ENCODE measurements around the gene IGF2R. TPM values are rescaled to one million over a fixed set of nuclear protein-coding genes. Genes with fewer than 3 reads are reported as not detected.

The IGF2R gene
- total RNA-seq, 3 donors from 2014 or later = 60.4 to 112 (median 81.0) TPM

- Histone ChIP-seq H3K4me3 (peak overlapping the region in 1 of 3 donors; percentile 19), H3K27ac (peak overlapping the region; percentile 59 to 76), H3K4me1 (peaks cover 4 to 16% of the 10 kb centered on the region in 2 donors), H3K27me3 (no peaks in the 10 kb centered on the region), H3K9me3 (no peaks in the 10 kb centered on the region), H3K36me3 (no peaks in the 10 kb centered on the region)
- no peak for DNase-seq (ENCODE audit: low spot score in 2 of 2)
- intact Hi-C loops (cut with DNase I; ENCODE audit: low total_unique reads) = no loop called here
- TF ChIP-seq, protein P1, sequence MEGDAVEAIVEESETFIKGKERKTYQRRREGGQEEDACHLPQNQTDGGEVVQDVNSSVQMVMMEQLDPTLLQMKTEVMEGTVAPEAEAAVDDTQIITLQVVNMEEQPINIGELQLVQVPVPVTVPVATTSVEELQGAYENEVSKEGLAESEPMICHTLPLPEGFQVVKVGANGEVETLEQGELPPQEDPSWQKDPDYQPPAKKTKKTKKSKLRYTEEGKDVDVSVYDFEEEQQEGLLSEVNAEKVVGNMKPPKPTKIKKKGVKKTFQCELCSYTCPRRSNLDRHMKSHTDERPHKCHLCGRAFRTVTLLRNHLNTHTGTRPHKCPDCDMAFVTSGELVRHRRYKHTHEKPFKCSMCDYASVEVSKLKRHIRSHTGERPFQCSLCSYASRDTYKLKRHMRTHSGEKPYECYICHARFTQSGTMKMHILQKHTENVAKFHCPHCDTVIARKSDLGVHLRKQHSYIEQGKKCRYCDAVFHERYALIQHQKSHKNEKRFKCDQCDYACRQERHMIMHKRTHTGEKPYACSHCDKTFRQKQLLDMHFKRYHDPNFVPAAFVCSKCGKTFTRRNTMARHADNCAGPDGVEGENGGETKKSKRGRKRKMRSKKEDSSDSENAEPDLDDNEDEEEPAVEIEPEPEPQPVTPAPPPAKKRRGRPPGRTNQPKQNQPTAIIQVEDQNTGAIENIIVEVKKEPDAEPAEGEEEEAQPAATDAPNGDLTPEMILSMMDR (IDR thresholded peaks at IDR 0.05) = no peak
- TF ChIP-seq POLR2AphosphoS5 (IDR thresholded peaks at IDR 0.05) (no peak), POLR2A (IDR thresholded peaks at IDR 0.05) (no peak)
These were observed 10.4 kb downstream of the IGF2R start for GRCh38 chr6:159979136-159979874.

DNA sequence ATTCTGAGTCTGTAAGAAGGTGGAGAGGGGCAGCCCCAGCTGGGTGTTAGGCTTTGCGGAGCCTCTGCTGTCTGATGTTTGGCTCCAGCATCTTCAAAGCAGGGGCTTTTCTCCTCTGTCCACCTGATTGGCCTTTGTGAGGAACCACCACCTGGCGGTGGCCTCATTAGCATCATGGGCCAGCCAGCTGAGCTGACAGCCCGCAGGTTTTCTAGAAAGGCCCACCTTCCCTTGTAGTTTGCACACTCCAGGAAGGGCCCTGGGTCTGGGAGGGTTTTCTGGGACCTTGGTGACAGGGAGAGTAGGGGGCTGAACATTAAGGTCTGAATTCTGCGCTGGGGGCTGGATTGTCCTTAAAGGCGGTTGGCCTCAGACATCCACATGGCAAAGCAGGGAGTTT lies 11.6 kb downstream of the IGF2R start:
- peak overlapping the region in 1 of 2 donors; percentile 88 for H3K27ac ChIP-seq
- intact Hi-C loops (cut with DNase I; ENCODE audit: low total_unique reads) = no loop called here
- H3K4me3 ChIP-seq = no peak overlapping the region

GRCh38 chr6:159981071-159981402 lies 12.2 kb downstream of the IGF2R start:
- TF ChIP-seq POLR2A (IDR thresholded peaks at IDR 0.05) (no peak), POLR2AphosphoS5 (IDR thresholded peaks at IDR 0.05) (no peak)
- TF ChIP-seq, protein P1 (IDR thresholded peaks at IDR 0.05) = no peak

More for the DNA sequence above, 11.6 kb downstream of the IGF2R start:
- no peak for DNase-seq (ENCODE audit: low spot score in 2 of 2)
- no peaks in the 10 kb centered on the region for H3K9me3 ChIP-seq
- peaks cover 4 to 16% of the 10 kb centered on the region in 2 donors for H3K4me1 ChIP-seq
- no peaks in the 10 kb centered on the region for H3K36me3 ChIP-seq
- TF ChIP-seq POLR2A (IDR thresholded peaks at IDR 0.05) = no peak
- no peak for TF ChIP-seq POLR2AphosphoS5 (IDR thresholded peaks at IDR 0.05)
- TF ChIP-seq, protein P1 (IDR thresholded peaks at IDR 0.05) = no peak
- no peaks in the 10 kb centered on the region for H3K27me3 ChIP-seq

GRCh38 chr6:159981403-159982245 lies 12.7 kb downstream of the IGF2R start:
- peaks cover 4 to 16% of the 10 kb centered on the region in 2 donors for H3K4me1 ChIP-seq
- no peak for TF ChIP-seq POLR2A (IDR thresholded peaks at IDR 0.05)
- no peak for TF ChIP-seq POLR2AphosphoS5 (IDR thresholded peaks at IDR 0.05)
- TF ChIP-seq, protein P1 (IDR thresholded peaks at IDR 0.05) = no peak
- H3K4me3 ChIP-seq = peak overlapping the region in 2 of 3 donors; percentile 4 to 24
- H3K27ac ChIP-seq = peak overlapping the region; percentile 86 to 88
- no peak for DNase-seq (ENCODE audit: low spot score in 2 of 2)
- H3K9me3 ChIP-seq = no peaks in the 10 kb centered on the region
- H3K36me3 ChIP-seq = no peaks in the 10 kb centered on the region
- no peaks in the 10 kb centered on the region for H3K27me3 ChIP-seq
- intact Hi-C loops (cut with DNase I; ENCODE audit: low total_unique reads) = no loop called here

More at GRCh38 chr6:159981071-159981402, 12.2 kb downstream of the IGF2R start:
- peaks cover 4 to 16% of the 10 kb centered on the region in 2 donors for H3K4me1 ChIP-seq
- H3K4me3 ChIP-seq = peak overlapping the region in 1 of 3 donors; percentile 24
- DNase-seq (ENCODE audit: low spot score in 2 of 2) = no peak
- no peaks in the 10 kb centered on the region for H3K9me3 ChIP-seq
- no peaks in the 10 kb centered on the region for H3K36me3 ChIP-seq
- no peaks in the 10 kb centered on the region for H3K27me3 ChIP-seq
- H3K27ac ChIP-seq = peak overlapping the region; percentile 86 to 88
- intact Hi-C loops (cut with DNase I; ENCODE audit: low total_unique reads) = no loop called here

All from breast epithelium (tissue), 4 donors.